ENCODE results near the gene LCOR. TPM values are rescaled to one million over a fixed set of nuclear protein-coding genes. Genes with fewer than 3 reads are reported as not detected.
"Not testable (repeated sequence)": the region's sequence is repeated elsewhere in the genome, so short reads cannot be mapped to it uniquely, and the experiment has no call there.

LCOR gene
- total RNA-seq, 1 donor from 2014 or later, result 110 TPM

DNA sequence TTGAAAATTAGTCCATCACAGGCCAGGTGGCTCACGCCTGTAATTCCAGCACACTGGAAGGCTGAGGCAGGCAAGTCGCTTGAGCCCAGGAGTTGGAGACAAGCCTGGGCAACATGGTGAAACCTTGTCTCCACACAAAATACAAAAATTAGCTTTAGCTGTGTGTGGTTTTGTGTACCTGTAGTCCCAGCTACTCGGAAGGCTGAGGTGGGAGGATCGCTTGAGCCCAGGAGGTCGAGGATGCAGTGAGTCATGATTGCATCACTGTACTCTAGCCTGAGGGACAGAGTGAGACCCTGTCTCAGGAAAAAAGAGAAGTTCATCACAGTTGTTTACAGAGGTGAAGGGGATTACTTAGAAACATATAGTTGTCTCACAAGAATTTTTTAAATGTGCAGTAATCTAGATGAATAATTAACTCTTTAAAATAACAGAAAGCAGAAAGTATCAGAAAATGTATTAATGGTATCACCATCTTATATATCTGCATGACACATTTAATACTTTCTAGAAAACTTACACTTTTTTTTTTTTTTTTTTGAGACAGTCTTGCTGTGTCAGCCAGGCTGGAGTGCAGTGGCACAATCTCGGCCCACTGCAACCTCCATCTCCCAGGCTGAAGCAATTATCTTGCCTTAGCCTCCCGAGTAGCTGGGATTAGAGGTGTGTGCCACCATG is 8.9 kb downstream of the LCOR start:
- no peak for DNase-seq

DNA sequence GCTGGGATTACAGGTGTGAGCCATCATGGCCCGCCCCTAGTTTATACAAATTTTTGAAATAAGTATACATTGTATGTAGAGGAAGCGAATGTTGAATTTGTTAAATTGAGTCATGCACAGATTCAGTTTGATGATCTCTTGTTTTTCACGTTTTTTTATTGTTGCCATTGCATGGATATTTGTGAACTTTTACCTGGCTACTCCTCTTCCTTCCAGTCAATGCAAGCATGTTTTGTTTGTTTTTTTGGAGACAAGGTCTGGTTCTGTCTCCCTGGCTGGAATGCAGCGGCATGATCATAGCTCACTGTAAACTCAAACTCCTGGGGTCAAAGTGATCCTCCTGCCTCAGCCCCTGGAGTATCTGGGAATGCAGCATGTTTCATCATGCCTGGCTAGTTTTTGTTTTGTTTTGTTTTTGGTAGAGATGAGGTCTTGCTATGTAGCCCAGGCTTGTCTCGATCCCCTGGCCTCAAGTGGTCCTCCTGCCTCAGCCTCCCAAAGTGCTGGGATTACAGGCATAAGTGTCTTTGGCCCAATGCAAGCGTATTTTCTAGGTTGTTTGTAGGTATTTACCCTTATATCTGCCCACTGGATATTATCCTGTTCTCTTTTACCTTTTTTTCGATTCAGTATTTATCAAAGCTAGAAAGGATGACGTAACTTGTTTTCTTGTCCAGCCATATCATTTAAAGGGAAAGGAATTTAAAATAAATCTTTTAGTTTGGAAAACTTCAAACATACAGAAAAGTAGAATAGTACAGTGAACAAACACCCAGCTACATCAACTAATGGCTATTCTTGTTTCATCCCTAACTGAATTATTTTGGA is 11.0 kb downstream of the LCOR start:
- DNase-seq, result no peak

DNA sequence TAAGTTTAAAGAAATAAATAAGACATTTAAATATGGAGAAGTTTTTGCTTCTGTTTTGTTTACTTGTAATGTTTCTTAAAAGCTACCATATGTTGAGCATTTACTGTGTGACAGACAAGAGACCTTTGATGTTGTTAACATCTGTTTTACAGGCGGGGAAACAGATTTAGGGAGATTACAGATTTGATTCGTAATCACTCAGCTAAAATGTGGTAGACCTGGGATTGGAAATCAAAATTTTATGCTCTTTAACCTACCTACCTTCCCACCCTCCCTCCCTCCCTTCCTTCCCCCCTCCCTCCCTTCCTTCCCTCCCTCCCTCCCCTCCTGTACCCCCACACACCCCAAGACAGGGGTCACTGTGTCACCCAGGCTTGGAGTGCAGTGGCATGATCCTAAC is 11.7 kb downstream of the LCOR start:
- no peak for DNase-seq

DNA sequence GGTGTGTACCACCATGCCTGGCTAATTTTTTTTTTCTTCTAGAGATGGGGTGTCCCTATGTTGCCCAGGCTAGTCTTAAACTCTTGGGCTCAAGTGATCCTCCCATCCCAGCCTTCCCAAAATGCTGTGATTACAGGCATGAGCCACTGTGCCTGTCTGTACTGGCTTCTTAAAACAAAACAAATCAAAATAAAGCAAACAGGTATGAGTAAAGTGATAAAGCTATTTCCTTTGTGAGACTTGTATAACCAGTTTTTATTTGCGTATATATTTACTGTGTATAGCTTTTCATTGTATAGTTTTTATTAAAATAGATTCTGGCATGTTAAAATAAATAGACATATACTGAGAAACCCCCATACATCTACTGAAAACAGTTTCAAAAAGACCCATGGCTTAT is 14.3 kb downstream of the LCOR start:
- DNase-seq, result no peak

DNA sequence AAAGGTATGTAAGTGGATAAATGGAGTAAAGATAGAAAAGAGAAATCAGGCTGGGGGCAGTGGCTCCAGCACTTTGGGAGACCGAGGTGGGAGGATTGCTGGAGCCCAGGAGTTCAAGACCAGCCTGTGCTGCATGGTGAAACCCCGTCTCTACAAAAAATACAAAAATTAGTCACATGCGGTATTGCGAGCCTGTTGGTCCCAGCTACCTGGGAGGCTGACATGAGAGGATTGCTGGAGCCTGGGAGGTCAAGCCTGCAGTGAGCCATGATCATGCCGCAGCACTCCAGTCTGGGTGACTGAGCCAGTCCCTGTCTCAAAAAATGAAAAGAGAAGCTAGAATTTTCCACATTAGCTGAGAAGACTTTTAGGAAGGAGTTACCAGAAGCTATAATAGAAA is 14.8 kb downstream of the LCOR start:
- DNase-seq, result no peak

DNA sequence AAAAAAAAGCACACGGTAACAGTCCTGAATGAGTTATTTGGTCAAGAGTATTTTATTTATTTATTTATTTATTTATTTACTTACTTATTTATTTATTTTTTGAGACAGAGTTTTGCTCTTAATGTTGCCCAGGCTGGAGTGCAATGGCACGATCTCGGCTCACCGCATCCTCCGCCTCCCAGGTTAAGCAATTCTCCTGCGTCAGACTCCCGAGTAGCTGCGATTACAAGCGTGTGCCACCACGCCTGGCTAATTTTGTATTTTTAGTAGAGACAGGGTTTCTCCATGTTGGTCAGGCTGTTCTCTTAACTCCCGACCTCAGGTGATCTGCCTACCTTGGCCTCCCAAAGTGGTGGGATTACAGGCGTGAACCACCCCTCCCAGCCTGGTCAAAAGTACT is 15.3 kb downstream of the LCOR start:
- DNase-seq, result not testable (repeated sequence)

DNA sequence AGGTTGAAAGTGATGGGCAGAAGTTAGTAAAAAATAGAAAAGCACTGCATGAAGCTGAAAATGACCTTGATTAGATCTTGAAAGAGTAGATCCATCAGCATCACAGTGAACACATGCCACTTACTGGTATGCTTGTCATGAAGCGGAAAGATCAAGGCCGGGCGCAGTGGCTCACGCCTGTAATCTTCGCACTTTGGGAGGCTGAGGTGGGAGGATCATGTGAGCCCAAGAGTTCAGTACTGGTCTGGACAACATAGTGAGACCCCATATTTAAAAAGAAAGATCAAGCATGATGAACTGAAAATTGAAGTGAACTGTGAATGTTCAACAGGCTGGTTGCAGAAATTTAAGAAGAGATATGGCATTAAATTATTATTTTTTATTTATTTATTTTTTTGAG is 18.0 kb downstream of the LCOR start:
- DNase-seq, result no peak

DNA sequence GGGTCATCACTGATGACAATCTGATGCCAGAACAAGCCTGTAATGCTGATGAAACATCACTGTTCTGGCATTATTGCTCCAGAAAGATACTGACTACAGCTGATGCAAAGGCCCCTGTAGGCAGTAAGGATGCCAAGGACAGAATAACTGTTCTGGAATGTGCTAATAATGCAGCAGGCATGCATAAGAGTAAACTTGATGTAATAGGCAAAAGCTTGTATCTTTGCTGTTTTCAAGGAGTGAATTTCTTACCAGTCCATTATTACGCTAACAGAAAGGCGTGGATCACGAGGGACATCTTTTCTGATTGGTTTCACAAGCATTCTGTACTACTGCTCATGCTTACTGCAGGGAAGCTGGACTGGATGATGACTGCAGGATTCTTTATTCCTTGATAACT is 18.7 kb downstream of the LCOR start:
- DNase-seq, result no peak

DNA sequence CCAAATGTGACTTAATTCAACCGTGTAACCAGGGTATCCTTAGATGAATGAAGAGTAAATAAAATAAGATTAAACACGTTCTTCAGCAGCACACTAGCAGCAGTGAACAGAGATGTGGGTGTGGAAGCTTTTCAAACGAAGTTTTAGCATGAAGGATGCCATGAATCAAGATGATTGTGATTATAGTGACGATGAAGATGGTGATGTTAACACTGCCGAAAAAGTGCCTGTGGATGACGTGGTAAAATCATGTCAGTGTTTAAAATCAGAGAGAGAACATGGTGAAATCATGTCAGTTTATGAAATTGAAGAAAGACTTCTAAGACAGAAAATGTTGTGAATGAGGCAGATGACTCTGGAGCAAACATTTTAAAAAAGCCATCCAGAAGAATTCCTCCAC is 19.2 kb downstream of the LCOR start:
- DNase-seq, result no peak

DNA sequence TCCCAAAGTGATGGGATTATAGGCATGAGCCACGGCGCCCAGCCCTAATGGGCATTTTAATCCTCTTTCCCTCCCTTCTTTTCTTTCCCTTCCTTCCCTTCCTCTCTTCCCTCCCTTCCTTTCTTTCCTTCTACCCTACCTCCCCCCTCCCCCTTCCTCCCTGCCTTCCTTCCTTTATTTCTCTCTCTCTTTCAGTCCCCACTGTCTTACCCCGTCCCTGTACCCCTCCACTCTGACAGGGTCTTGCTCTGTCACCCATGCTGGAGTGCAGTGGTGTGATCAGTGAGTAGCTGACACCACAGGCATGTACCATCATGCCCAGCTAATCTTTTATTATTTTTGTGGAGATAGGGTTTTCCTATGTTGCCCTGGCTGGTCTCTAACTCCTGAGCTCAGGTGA is 24.2 kb downstream of the LCOR start:
- no peak for DNase-seq

DNA sequence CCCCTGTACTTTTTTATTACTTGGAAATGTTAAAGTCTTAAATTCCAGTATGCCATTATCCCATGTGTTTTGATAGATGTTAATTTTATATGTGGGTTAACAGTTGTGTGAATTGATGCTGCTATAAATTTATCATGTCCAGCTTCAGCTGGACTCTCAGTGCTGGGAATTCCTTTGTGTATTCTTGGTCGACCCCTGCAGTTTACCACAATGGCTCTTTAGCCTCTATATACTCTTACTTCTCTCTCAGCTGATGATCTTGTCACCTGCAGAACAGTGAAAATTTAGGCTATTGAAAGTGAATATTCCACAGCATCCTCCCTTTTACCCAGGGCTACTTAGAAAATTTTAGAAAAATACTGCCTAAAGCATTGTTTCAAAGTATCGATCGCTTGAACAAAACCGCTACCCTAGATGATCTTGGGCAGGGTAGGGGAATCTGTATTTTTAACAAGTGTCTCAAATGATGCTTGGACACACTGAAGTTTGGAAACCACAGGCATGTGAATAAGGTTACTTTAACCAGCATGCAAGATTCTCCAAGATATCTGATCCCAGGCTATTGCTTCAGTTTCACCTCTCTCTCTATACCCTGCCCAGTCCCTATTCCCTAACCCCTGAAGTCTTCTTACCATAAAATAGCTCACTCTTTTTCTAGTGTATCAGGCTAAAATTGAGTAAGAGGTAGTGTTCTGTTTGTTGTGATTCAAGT is 25.4 kb downstream of the LCOR start:
- no peak for DNase-seq

DNA sequence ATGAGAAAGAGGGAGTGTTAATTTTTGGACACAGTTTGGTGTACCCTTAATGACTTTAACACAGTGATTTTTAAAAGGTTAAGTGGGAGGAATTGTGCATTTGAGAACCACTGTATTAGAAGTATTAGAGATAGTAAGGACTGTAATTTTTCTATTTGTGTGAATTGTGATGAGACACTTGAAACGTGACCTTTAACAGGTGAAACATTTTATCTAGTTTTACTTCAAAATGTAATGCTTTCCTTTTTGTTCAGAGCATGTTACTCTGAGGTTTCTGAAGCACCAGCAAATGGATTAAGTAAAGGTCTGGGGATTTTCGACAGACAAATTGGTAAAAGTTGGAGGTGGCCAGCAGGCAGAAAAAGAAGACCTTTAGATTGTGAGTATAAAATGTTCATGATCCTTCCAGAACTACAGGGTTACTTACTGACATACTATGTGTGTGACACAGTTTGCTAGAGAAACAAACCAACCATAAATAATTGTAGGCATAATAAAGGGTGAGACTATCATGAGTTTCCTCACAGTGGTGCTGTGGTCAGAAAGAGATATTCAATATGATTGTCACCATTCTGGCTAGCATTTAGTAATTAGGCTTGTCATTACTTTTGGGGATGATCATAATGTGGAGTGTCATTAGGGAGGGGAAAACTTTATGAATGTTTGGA is 26.1 kb downstream of the LCOR start:
- no peak for DNase-seq

DNA sequence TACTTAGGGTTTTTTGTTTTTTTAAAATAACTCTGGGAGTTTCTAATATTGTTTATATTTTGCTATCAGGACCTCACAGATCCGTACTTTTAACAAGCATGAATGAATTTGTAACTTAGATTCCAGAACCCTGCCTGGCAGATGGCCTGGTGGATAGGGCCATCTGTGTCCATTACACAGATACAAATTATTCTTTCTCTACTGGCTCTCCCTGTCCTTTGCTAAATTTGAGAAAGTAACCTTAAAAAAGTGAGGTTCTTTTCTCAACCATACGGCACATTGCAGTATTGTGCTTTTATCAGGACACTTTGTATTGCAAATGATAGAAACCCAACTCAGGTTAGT is 26.6 kb downstream of the LCOR start:
- no peak for DNase-seq

DNA sequence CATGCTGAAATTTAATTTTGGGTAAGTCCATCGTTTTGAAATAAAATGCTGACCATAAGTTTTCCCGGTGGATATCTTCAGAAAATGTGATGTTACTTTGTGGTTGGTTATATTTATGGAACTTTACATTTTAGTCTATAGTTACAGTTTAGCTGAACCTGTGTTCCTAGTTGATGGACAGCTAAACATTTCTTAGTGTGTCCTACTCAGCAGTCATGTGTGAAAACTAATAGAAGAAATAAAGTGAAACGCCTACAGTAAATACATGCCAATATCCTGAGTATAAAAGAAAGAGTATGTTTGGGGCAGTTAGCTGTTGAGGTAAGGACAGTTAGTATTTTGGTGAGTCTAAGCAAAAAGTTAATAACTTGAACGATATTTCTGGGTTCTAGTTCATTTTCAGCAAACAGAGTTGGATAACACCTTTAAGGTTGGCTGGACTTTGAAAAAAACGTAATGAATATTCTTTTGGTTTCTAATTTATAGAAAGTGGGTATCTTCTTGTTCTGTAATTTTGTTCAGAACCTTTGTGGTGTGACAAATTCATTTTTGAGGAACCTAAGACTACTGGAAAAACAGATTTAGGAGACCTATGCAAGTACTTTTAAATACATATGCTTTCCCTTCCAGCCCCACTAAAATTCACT is 28.7 kb downstream of the LCOR start:
- no peak for DNase-seq

DNA sequence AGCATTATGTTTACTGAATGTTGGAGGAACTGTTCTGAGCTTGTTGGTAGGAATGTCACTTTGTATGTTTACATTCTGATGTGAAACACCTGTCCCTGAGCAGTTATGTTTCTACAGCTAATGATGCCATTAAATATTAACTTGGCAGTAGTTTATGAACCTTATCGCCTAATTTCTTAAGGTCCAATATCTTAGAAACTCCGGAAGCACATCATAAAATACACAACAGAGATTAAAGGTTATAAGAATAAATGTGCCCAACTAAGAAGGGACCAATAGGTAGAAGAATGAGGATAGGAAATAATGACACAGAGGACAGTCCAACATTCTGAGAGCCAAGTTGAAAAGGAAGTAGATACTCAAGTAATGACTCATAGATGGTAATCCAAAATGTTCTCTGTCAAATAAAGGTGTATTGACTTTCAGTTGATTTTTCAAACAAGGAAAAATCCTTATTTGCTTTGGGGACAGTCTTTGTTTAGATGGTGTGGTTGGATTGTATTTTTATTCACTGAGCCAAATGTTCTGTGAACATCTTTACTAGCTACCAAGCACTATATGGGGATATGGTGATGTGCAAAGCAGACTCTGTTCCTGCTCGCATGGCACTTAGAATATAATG is 31.9 kb downstream of the LCOR start:
- DNase-seq, result no peak

DNA sequence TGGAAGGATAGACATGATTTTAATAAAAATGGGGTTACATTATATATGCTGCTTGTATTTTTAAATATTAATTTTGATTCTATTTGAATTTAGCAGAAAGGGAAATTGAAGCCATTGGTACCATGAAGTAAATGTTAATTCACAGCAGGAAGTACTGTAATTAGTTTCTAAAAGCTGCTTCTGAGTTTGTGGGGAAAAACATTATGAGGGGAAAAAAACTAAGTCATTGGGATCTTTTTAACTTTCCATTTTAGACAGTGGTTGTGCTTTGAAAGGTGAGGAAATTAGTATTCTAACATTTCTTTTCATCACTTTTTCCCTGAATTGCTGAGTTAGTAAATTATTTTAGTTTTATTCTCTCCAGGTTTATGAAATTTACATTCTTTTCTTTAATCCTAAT is 41.0 kb downstream of the LCOR start:
- no peak for DNase-seq

DNA sequence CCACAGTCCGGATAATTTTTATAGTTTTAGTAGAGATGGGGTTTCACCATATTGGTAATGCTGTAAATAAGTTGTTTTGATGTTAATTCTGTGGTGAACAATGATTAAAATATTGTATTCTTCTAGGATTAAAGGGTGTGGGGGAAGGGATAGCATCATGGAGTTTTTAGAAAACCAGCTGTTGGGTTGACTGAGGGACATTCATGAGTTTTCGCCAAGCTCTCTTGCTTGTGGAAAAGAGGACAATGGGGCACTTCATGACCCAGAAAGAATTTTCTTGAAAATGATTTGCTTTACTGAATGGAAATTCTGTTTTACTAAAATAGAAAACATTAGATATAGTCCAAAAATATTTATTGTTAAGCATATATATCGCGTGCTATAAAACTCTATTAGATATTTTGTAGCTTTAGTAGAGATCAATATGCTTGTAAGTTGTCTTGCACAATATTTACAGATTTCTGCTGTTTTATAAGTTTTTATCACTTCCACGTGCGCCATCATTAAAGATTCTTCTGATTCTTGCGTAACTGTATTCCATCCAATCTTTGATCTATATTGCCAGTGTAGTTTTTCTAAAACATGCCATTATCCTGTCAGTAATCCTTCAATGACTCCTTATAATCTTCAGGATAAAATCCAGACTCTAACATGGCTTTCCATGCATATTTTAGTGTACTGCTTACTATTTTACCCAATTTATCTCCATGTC is 41.8 kb downstream of the LCOR start:
- no peak for DNase-seq

DNA sequence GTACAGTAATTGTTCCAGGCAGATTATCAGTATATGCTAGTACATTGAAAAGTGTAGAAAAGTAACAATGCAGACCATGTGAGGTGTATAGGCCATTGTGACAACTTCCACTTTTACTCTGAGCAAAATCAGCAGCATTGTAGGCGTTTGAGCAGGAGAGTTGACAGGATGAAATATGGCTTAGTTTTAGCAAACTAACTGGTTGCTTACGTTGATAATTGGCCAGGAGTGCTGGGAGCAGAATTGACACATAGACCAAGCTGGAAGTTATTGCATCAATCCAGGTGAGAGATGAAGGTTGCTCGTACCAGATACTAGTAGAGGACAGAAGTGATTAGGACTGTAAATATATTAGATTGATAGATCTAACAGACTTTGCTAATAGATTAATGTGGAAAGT is 46.0 kb downstream of the LCOR start:
- DNase-seq, result no peak

DNA sequence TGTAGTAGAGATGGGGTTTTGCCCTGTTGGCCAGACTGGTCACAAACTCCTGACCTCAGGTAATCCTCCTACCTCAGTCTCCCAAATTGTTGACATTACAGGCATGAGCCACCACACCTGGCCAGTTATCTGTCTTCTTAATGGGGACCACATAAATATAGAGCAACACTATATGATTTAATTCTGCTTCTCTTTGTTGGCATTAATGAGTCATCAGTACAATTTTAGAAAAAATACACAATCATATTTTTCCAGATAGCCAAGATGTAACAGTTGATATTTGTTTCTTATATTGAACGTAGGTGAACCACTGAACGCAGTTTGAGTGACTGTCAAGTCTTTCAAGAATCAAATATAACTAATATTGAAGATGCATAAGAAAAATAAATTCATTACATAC is 48.5 kb downstream of the LCOR start:
- DNase-seq, result no peak

DNA sequence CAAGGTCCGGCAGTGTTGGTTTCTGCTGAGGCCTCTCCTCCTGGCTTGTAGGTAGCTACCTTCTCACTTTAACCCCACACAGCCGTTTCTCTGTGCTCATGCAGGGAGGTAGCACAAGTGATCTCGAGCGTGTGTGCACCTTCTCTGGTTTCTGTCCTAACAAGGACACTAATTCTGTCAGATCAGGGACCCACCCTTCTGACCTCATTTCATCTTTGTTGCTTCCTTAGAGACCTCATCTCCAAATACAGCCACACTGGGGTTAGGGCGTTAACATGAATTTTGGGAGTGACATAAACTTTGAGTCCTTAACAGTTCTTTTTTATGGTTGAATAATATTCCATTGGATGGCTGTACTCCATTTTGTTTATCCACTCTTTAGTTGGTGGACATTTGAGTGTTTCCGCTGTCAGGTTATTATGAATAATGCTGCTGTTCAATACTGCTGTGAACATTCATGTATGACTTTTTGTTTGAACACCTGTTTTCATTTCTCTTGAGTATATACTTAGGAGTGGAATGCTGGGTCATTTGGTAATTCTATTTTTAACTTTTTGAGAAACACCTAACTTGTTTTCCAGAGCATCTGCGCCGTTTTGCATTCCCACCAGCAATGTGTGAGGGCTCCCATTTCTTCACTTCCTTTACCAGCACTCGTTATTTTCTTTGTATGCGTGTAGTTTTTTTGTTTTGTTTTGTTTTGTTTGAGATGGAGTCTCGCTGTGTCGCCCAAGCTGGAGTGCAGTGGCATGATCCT is 57.5 kb downstream of the LCOR start:
- DNase-seq, result no peak

DNA sequence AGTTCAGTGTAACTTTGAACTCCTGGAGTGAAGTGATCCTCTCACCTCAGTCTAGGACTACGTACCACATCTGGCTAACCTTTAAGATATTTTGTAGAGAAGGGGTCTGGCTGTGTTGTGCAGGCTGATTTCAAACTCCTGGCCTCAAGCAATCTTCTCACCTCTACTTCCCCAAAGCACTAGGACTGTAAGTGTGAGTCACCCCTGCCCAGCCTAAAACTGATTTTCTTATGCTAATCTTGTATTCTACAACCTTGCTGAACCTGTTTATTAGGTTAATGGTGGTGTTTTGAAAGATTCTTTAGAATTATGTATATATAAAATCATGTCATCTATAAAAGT is 58.0 kb downstream of the LCOR start:
- DNase-seq, result no peak

Data from occipital lobe (tissue), 2 donors.